ENCODE results near the gene CFAP69. TPM values are rescaled to one million over a fixed set of nuclear protein-coding genes. Genes with fewer than 3 reads are reported as not detected.

The CFAP69 gene
- 2.1 and 3.7 TPM in 2 replicates for total RNA-seq

GRCh38 chr7:90244909-90245851 is at the start of gene CFAP69:
TSS of gene CFAP69 (plus strand) at chr7:90245174. CDS start at chr7:90245425, 251 bp downstream.

GRCh38 chr7:90211391-90212148 is 33.4 kb upstream of the CFAP69 start, which contains the start of gene STEAP2:
TSS of gene STEAP2 (plus strand) at chr7:90211740. CDS start at chr7:90225083, 13,343 bp downstream.

GRCh38 chr7:90320801-90321494 is 76.0 kb downstream of the CFAP69 start, which contains the start of gene FAM237B:
TSS of gene FAM237B (minus strand) at chr7:90321304. CDS start at chr7:90319748, 1,556 bp downstream.

GRCh38 chr7:90346336-90347125 is 101.6 kb downstream of the CFAP69 start, which contains the start of gene GTPBP10:
TSS of gene GTPBP10 (plus strand) at chr7:90346716. CDS start at chr7:90346742, 26 bp downstream.

Other genes with a start within 250 kb of the CFAP69 start
- gene STEAP1, start 90.7 kb upstream of the CFAP69 start, total RNA-seq: 9.9 and 20.1 TPM in 2 replicates
- gene STEAP2, start 33.4 kb upstream of the CFAP69 start, total RNA-seq: 2.7 and 16.2 TPM in 2 replicates
- not detected in 2 replicates for gene FAM237B, start 76.1 kb downstream of the CFAP69 start, total RNA-seq
- 30.8 and 31.4 TPM in 2 replicates for gene GTPBP10, start 101.5 kb downstream of the CFAP69 start, total RNA-seq
- gene CLDN12, start 158.3 kb downstream of the CFAP69 start, total RNA-seq: 71.8 and 86.8 TPM in 2 replicates
- gene PTTG1IP2, start 224.5 kb downstream of the CFAP69 start, total RNA-seq: not detected in 2 replicates

All from nasal cavity respiratory epithelium epithelial cell of viscerocranial mucosa (primary cell).